OCI-LY1 (cell line): Measurements from ENCODE around the gene BAG2.
A peak's percentile ranks its signal among the peaks of the same experiment; 100 is the strongest.

Source experiments
- H2AFZ ChIP-seq: fragments of 200-600 bp; sonication (generic), shearing (Covaris generic); 2 replicates; pipeline ENCODE4 v1.6.0; 2014; ENCODE audit warnings: antibody characterized with exemption, mild to moderate bottlenecking, low read length
- H3F3A ChIP-seq: fragments of 200-600 bp; sonication (generic), shearing (Covaris generic); 2 replicates; pipeline ENCODE4 v1.6.0; 2014; ENCODE audit warnings: mild to moderate bottlenecking, antibody characterized with exemption, low read length, moderate library complexity; ENCODE audit not compliant: insufficient read depth
- H3K27ac ChIP-seq: fragments of 200-600 bp; sonication (generic); 2 replicates; pipeline ENCODE4 v1.5.1; 2014; ENCODE audit warnings: low read length, mixed run types, mild to moderate bottlenecking, low read depth; ENCODE audit not compliant: poor library complexity, severe bottlenecking
- H3K27me3 ChIP-seq: fragments of 200-600 bp; sonication (generic); 2 replicates; pipeline ENCODE4 v1.6.0; 2014; ENCODE audit warnings: antibody characterized with exemption, mild to moderate bottlenecking, low read length, moderate library complexity; ENCODE audit not compliant: insufficient read depth
- H3K36me3 ChIP-seq: fragments of 200-600 bp; sonication (generic); 2 replicates; pipeline ENCODE4 v1.6.1; 2014; ENCODE audit warnings: mild to moderate bottlenecking, antibody characterized with exemption, low read length, moderate library complexity, mixed read lengths; ENCODE audit not compliant: insufficient read depth
- H3K4me1 ChIP-seq: fragments of 200-600 bp; sonication (generic); 2 replicates; pipeline ENCODE4 v1.5.1; 2014; ENCODE audit warnings: mild to moderate bottlenecking, low read length, moderate library complexity; ENCODE audit not compliant: insufficient read depth, severe bottlenecking
- H3K4me2 ChIP-seq: fragments of 200-600 bp; sonication (generic), shearing (Covaris generic); 2 replicates; pipeline ENCODE4 v1.6.1; 2014; ENCODE audit warnings: low read length
- H3K4me3 ChIP-seq: fragments of 200-600 bp; sonication (generic); 2 replicates; pipeline ENCODE4 v1.5.1; 2014; ENCODE audit warnings: low read length, low read depth, mild to moderate bottlenecking, mixed read lengths; ENCODE audit not compliant: poor library complexity, severe bottlenecking
- H3K79me2 ChIP-seq: fragments of 200-600 bp; shearing (Covaris generic); 2 replicates; pipeline ENCODE4 v1.6.1; 2016; ENCODE audit warnings: mixed run types, low read length, mixed read lengths; ENCODE audit not compliant: insufficient read depth
- H3K9ac ChIP-seq: fragments of 200-600 bp; sonication (generic), shearing (Covaris generic); 2 replicates; pipeline ENCODE4 v1.6.1; 2014; ENCODE audit warnings: mild to moderate bottlenecking, low read length, mixed read lengths
- H3K9me2 ChIP-seq: fragments of 200-600 bp; sonication (generic), shearing (Covaris generic); 2 replicates; pipeline ENCODE4 v1.6.1; 2014; ENCODE audit warnings: low read depth, mild to moderate bottlenecking, low read length, mixed read lengths
- H3K9me3 ChIP-seq: fragments of 200-600 bp; shearing (Covaris generic); 2 replicates; pipeline ENCODE4 v1.6.1; 2014; ENCODE audit warnings: low read length, mixed read lengths
- H4K20me1 ChIP-seq: fragments of 200-600 bp; sonication (generic), shearing (Covaris generic); 2 replicates; pipeline ENCODE4 v1.6.0; 2016; ENCODE audit warnings: mild to moderate bottlenecking, low read length; ENCODE audit not compliant: insufficient read depth
- EZH2 ChIP-seq: fragments of 200-600 bp; sonication (generic), shearing (Covaris generic); IDR thresholded peaks from 2 replicates; pipeline ENCODE4 v1.8.0; 2017; ENCODE audit warnings: borderline replicate concordance, mixed run types, mild to moderate bottlenecking, antibody characterized with exemption, low read length, moderate library complexity, mixed read lengths
- TF ChIP-seq, protein P1 (sequence below): fragments of 200-600 bp; sonication (generic), shearing (Covaris generic); IDR thresholded peaks from 2 replicates; pipeline ENCODE4 v1.5.1; 2017; ENCODE audit warnings: mild to moderate bottlenecking, antibody characterized with exemption, low read length, moderate library complexity, mixed read lengths

BAG2 gene

GRCh38 chr6:57183336-57183735, 11.2 kb downstream of the BAG2 start:
- peaks cover 65% of the 10 kb centered on the region for H3K36me3 ChIP-seq
- no peak overlapping the region for H3K4me3 ChIP-seq

GRCh38 chr6:57190140-57190539, 18.0 kb downstream of the BAG2 start:
- Histone ChIP-seq H3K9ac (no peak overlapping the region), H3K79me2 (no peaks in the 10 kb centered on the region; the same call in 1 of the 2 replicates), H3F3A (no peaks in the 10 kb centered on the region), H3K9me2 (no peaks in the 10 kb centered on the region), H3K4me1 (no peaks in the 10 kb centered on the region), H4K20me1 (no peaks in the 10 kb centered on the region), H3K4me2 (no peak overlapping the region), H3K27ac (no peak overlapping the region), H2AFZ (no peak overlapping the region), H3K36me3 (peaks cover 27% of the 10 kb centered on the region), H3K9me3 (no peaks in the 10 kb centered on the region), H3K27me3 (no peaks in the 10 kb centered on the region), H3K4me3 (no peak overlapping the region)
- no peak for TF ChIP-seq EZH2
- TF ChIP-seq, protein P1, sequence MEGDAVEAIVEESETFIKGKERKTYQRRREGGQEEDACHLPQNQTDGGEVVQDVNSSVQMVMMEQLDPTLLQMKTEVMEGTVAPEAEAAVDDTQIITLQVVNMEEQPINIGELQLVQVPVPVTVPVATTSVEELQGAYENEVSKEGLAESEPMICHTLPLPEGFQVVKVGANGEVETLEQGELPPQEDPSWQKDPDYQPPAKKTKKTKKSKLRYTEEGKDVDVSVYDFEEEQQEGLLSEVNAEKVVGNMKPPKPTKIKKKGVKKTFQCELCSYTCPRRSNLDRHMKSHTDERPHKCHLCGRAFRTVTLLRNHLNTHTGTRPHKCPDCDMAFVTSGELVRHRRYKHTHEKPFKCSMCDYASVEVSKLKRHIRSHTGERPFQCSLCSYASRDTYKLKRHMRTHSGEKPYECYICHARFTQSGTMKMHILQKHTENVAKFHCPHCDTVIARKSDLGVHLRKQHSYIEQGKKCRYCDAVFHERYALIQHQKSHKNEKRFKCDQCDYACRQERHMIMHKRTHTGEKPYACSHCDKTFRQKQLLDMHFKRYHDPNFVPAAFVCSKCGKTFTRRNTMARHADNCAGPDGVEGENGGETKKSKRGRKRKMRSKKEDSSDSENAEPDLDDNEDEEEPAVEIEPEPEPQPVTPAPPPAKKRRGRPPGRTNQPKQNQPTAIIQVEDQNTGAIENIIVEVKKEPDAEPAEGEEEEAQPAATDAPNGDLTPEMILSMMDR = peak; percentile 23; the same call in 1 of the 2 replicates

More at GRCh38 chr6:57183336-57183735, 11.2 kb downstream of the BAG2 start:
- Histone ChIP-seq H3K27ac (no peak overlapping the region), H3K27me3 (no peaks in the 10 kb centered on the region), H3K9me2 (no peaks in the 10 kb centered on the region), H3F3A (no peaks in the 10 kb centered on the region), H3K4me2 (no peak overlapping the region), H3K9me3 (no peaks in the 10 kb centered on the region), H3K9ac (no peak overlapping the region), H3K79me2 (peaks cover 28% of the 10 kb centered on the region), H2AFZ (no peak overlapping the region), H3K4me1 (no peaks in the 10 kb centered on the region), H4K20me1 (no peaks in the 10 kb centered on the region)
- no peak for TF ChIP-seq EZH2
- TF ChIP-seq, protein P1 = no peak

- H3K9ac ChIP-seq = no peak overlapping the region
- no peaks in the 10 kb centered on the region for H3K27me3 ChIP-seq
- no peaks in the 10 kb centered on the region for H4K20me1 ChIP-seq
- H3K4me2 ChIP-seq = no peak overlapping the region
- H3F3A ChIP-seq = no peaks in the 10 kb centered on the region
- H3K9me3 ChIP-seq = no peaks in the 10 kb centered on the region
- no peak overlapping the region for H3K27ac ChIP-seq
- H3K9me2 ChIP-seq = no peaks in the 10 kb centered on the region
- H3K4me1 ChIP-seq = no peaks in the 10 kb centered on the region
- no peaks in the 10 kb centered on the region for H3K79me2 ChIP-seq
- no peak overlapping the region for H3K4me3 ChIP-seq
- no peak overlapping the region for H2AFZ ChIP-seq
- no peak for TF ChIP-seq EZH2
- TF ChIP-seq, protein P1 = no peak
- peaks cover 15% of the 10 kb centered on the region for H3K36me3 ChIP-seq
These were observed 21.1 kb downstream of the BAG2 start for GRCh38 chr6:57193177-57193576.
